Left renal cortex interstitium (tissue), 4 donors: Measurements from ENCODE around the gene CUL2. TPM values are rescaled to one million over a fixed set of nuclear protein-coding genes. Genes with fewer than 3 reads are reported as not detected.
"Not testable (repeated sequence)": the region's sequence is repeated elsewhere in the genome, so short reads cannot be mapped to it uniquely, and the experiment has no call there.

ENCODE experiments used
- DNase-seq, 4 donors: peaks; one replicate each; pipeline ENCODE4 v3.0.0-alpha.2; 2013; ENCODE audit warnings: low read depth in 4 of 4, low spot score in 2 of 4, missing footprints in 1 of 4
- polyA plus RNA-seq, 4 donors: library from polyadenylated mRNA; unstranded; fragments of 120-200 nt; gene quantifications; one replicate each; pipeline ENCODE4 v1.2.1, GENCODE V29; 2013; ENCODE audit not compliant: insufficient read length in 4 of 4

CUL2 gene
- polyA plus RNA-seq, 4 donors = 37.6 to 43.7 (median 39.8) TPM

- no peak for DNase-seq
These were observed 62.6 kb downstream of the CUL2 start for GRCh38 chr10:35027567-35027966.

- DNase-seq = no peak
These were observed 64.2 kb downstream of the CUL2 start for GRCh38 chr10:35025916-35026315.

GRCh38 chr10:35020481-35020880 is 69.7 kb downstream of the CUL2 start:
- no peak for DNase-seq

- DNase-seq = no peak
These were observed 70.8 kb downstream of the CUL2 start for GRCh38 chr10:35019041-35020024.

GRCh38 chr10:35017608-35018007 is 72.5 kb downstream of the CUL2 start:
- no peak for DNase-seq

GRCh38 chr10:35015843-35016408 is 74.2 kb downstream of the CUL2 start:
- no peak for DNase-seq

GRCh38 chr10:35012781-35013180 is 77.4 kb downstream of the CUL2 start:
- no peak for DNase-seq

- no peak for DNase-seq
These were observed 78.4 kb downstream of the CUL2 start for GRCh38 chr10:35011771-35012191.

GRCh38 chr10:35007858-35008301 is 82.3 kb downstream of the CUL2 start:
- DNase-seq = peak in 2 of 4 donors; percentile 14 to 21

- DNase-seq = no peak
These were observed 83.3 kb downstream of the CUL2 start for GRCh38 chr10:35006836-35007235.

- no peak for DNase-seq
These were observed 84.3 kb downstream of the CUL2 start for GRCh38 chr10:35005868-35006267.

GRCh38 chr10:35004651-35005050 is 85.5 kb downstream of the CUL2 start:
- DNase-seq = no peak

- no peak for DNase-seq
These were observed 86.2 kb downstream of the CUL2 start for GRCh38 chr10:35003906-35004305.

GRCh38 chr10:35000936-35001335 is 89.2 kb downstream of the CUL2 start:
- DNase-seq = no peak

GRCh38 chr10:34999532-34999931 is 90.6 kb downstream of the CUL2 start:
- no peak for DNase-seq

- no peak for DNase-seq
These were observed 91.2 kb downstream of the CUL2 start for GRCh38 chr10:34998940-34999339.

- DNase-seq = no peak
These were observed 93.3 kb downstream of the CUL2 start for GRCh38 chr10:34996843-34997242.

- no peak for DNase-seq
These were observed 94.2 kb downstream of the CUL2 start for GRCh38 chr10:34995925-34996324.

GRCh38 chr10:34994565-34995142 is 95.5 kb downstream of the CUL2 start:
- peak in 3 of 4 donors; percentile 46 to 75 (median 68) for DNase-seq

- DNase-seq = no peak
These were observed 96.4 kb downstream of the CUL2 start for GRCh38 chr10:34993782-34994181.

GRCh38 chr10:34991117-34991516 is 99.0 kb downstream of the CUL2 start:
- DNase-seq = not testable (repeated sequence)
